Measurements from ENCODE around the gene ANKS1A. TPM values are rescaled to one million over a fixed set of nuclear protein-coding genes. Genes with fewer than 3 reads are reported as not detected.

Gene ANKS1A
- polyA plus RNA-seq, 4 donors, result 6.5 to 29.9 (median 10.8) TPM

DNA sequence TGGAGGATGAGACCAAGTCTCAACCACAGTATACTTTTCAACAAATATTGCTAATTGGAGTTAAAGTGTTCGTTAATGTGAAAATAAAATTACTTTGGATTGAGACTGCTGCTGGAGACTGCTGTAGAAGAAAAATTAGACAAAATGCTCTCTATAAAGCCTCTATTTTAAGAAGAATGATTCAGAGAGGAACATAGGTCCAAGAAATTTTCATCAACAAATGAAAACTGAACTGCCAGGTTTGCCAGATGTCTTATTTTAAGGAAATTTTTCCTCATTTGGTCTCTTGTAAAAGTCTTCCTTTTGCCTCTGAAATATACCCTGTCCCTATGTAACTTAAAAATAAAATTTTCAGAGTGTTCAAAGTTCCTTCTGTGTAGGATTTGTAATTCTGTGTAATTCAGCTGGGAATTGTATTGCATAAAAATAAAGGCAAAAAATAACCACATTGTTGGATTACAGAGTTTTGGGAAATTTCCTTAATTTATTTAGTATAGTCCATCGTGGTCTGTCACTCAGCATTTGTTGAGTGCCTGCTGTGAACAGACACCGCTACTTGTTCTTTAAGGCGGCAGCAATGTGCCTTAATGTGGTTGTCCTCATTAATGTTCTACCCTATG is 27.4 kb downstream of the ANKS1A start:
- FAIRE-seq, result no peak
- peaks cover 0 to 3% (median 0%) of the 10 kb centered on the region in 3 donors for H3K4me1 ChIP-seq (ENCODE audit: control insufficient read depth in 3 of 3, insufficient read depth in 2 of 3, low read depth in 1 of 3, low read length in 2 of 3)
- WGBS, 3 donors, result 81 to 97% (median 94%) methylated on average over 4 of the region's 4 CpGs
- no peaks in the 10 kb centered on the region for H3K27me3 ChIP-seq (ENCODE audit: control insufficient read depth in 3 of 3, insufficient read depth in 3 of 3, low read length in 3 of 3)
- no peaks in the 10 kb centered on the region for H3K9me3 ChIP-seq (ENCODE audit: control insufficient read depth in 2 of 2, insufficient read depth in 1 of 2, low read depth in 1 of 2, low read length in 1 of 2)
- no peak overlapping the region for H3K27ac ChIP-seq (ENCODE audit: low read depth in 1 of 3, low read length in 2 of 3)
- no peak overlapping the region for H3K4me3 ChIP-seq (ENCODE audit: low read depth in 1 of 3, low read length in 3 of 3)
- no peak for DNase-seq
- H3K36me3 ChIP-seq (ENCODE audit: control insufficient read depth in 3 of 3, insufficient read depth in 2 of 3, low read depth in 1 of 3, low read length in 3 of 3), result peaks cover 2 to 11% (median 3%) of the 10 kb centered on the region in 3 donors

DNA sequence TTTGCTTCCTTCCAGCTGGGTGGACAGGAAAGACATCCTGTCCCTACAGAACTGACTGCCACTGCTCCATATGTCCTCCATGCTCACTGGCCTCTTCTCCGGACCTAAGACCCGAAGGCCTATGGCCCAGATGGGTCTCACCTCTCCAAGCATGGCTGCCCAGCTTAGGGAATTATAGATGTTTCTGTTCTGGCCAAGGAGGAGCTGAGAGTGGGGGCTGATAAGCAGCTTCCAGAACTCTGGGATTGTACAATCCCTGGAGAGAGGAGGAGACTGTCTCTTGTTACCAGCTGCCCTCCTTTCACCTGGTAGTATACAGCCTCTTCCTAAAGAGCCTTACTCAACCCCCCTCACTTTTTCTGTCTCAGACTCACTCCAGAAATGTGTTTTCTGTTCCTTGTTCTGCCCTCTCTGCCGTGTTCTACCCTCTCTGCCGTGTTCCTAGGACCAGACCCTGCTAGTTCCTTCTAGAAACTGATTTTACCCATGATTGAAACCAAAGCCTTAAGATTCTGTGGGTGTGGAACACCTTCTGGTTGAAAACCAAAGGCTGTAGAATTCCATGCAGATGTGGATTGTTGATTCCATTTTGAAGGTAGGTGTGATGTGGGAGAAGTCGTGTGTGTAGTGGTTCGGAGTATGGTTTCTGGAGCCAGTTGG is 28.7 kb downstream of the ANKS1A start:
- Histone ChIP-seq H3K27me3 (ENCODE audit: control insufficient read depth in 3 of 3, insufficient read depth in 3 of 3, low read length in 3 of 3) (no peaks in the 10 kb centered on the region), H3K36me3 (ENCODE audit: control insufficient read depth in 3 of 3, insufficient read depth in 2 of 3, low read depth in 1 of 3, low read length in 3 of 3) (peaks cover 2 to 14% (median 3%) of the 10 kb centered on the region in 3 donors), H3K27ac (ENCODE audit: low read depth in 1 of 3, low read length in 2 of 3) (no peak overlapping the region), H3K4me3 (ENCODE audit: low read depth in 1 of 3, low read length in 3 of 3) (no peak overlapping the region), H3K9me3 (ENCODE audit: control insufficient read depth in 2 of 2, insufficient read depth in 1 of 2, low read depth in 1 of 2, low read length in 1 of 2) (no peaks in the 10 kb centered on the region), H3K4me1 (ENCODE audit: control insufficient read depth in 3 of 3, insufficient read depth in 2 of 3, low read depth in 1 of 3, low read length in 2 of 3) (no peaks in the 10 kb centered on the region)
- no peak for DNase-seq
- WGBS, 3 donors, result 92 to 98% (median 95%) methylated on average over 6 of the region's 6 CpGs
- FAIRE-seq, result no peak

DNA sequence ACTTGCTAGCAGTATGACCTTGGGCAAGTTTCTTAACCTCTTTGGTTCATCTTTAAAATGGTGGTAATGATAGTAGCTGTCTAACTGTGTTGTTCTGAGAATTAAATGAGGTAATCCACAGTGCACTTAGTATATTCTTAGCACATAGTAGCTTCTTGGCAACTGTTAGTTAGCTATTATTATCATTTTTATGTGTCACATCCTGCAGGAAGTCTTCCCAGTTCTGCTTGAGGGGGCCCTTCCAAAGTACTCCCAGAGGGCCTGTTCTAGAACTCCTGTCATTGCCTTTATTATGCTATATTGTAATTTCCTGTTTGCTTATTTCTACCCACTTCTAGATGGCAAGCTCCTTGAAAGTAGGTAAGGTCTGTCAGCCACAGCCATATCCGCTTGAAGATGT is 30.6 kb downstream of the ANKS1A start:
- Histone ChIP-seq H3K36me3 (ENCODE audit: control insufficient read depth in 3 of 3, insufficient read depth in 2 of 3, low read depth in 1 of 3, low read length in 3 of 3) (peaks cover 2 to 14% (median 3%) of the 10 kb centered on the region in 3 donors), H3K4me1 (ENCODE audit: control insufficient read depth in 3 of 3, insufficient read depth in 2 of 3, low read depth in 1 of 3, low read length in 2 of 3) (no peaks in the 10 kb centered on the region), H3K4me3 (ENCODE audit: low read depth in 1 of 3, low read length in 3 of 3) (no peak overlapping the region), H3K9me3 (ENCODE audit: control insufficient read depth in 2 of 2, insufficient read depth in 1 of 2, low read depth in 1 of 2, low read length in 1 of 2) (no peaks in the 10 kb centered on the region), H3K27ac (ENCODE audit: low read depth in 1 of 3, low read length in 2 of 3) (no peak overlapping the region), H3K27me3 (ENCODE audit: control insufficient read depth in 3 of 3, insufficient read depth in 3 of 3, low read length in 3 of 3) (no peaks in the 10 kb centered on the region)
- FAIRE-seq (no peak), DNase-seq (no peak)
- 93 to 100% (median 95%) methylated on average over 1 of the region's 1 CpG for WGBS, 3 donors

DNA sequence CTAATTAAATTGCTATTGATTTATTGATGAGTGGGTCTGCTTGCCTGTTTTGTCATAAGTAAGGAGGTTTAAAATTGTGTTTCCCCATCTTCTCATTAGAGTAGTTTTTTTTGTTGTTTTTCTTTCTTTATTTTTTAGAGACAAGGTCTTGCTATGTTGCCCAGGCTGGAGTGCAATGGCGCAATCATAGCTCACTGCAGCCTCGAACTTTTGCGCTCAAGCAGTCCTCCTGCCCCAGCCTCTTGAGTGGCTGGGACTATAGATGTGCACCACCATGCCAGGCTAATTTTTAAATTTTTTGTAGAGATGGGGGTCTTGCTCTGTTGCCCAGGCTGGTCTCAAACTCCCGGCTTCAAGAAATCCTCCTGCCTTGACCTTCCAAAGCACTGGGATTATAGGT is 31.0 kb downstream of the ANKS1A start:
- Histone ChIP-seq H3K27me3 (ENCODE audit: control insufficient read depth in 3 of 3, insufficient read depth in 3 of 3, low read length in 3 of 3) (no peaks in the 10 kb centered on the region), H3K27ac (ENCODE audit: low read depth in 1 of 3, low read length in 2 of 3) (no peak overlapping the region), H3K9me3 (ENCODE audit: control insufficient read depth in 2 of 2, insufficient read depth in 1 of 2, low read depth in 1 of 2, low read length in 1 of 2) (no peaks in the 10 kb centered on the region), H3K36me3 (ENCODE audit: control insufficient read depth in 3 of 3, insufficient read depth in 2 of 3, low read depth in 1 of 3, low read length in 3 of 3) (peaks cover 2 to 14% (median 3%) of the 10 kb centered on the region in 3 donors), H3K4me1 (ENCODE audit: control insufficient read depth in 3 of 3, insufficient read depth in 2 of 3, low read depth in 1 of 3, low read length in 2 of 3) (no peaks in the 10 kb centered on the region), H3K4me3 (ENCODE audit: low read depth in 1 of 3, low read length in 3 of 3) (no peak overlapping the region)
- DNase-seq (no peak), FAIRE-seq (no peak)
- WGBS, 3 donors, result 86 to 98% (median 95%) methylated on average over 4 of the region's 4 CpGs

DNA sequence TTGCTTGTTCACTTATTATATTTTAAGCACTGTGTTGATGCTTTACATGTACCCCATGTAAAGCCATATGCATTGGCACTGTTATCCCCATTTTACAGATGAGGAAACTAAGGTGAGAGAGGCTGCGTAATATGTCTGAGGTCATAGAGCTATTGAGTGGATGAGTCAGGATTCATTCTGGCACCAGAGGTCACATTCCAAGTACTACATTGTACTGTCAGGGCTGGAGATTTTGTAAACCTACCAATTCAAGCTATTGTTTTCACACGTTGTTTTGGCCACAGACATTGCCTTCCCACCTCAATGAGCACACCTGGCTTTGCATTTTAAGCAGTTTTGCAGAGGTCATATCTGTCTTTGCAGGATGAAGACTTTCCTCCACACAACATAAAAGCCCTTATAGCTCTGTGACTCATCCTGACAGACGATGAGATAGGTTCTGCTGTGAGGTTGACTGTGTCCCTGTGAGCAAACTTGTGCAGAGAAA is 33.2 kb downstream of the ANKS1A start:
- no peaks in the 10 kb centered on the region for H3K4me1 ChIP-seq (ENCODE audit: control insufficient read depth in 3 of 3, insufficient read depth in 2 of 3, low read depth in 1 of 3, low read length in 2 of 3)
- no peaks in the 10 kb centered on the region for H3K9me3 ChIP-seq (ENCODE audit: control insufficient read depth in 2 of 2, insufficient read depth in 1 of 2, low read depth in 1 of 2, low read length in 1 of 2)
- WGBS, 3 donors, result 55 to 67% (median 60%) methylated on average over 3 of the region's 3 CpGs
- no peak overlapping the region for H3K4me3 ChIP-seq (ENCODE audit: low read depth in 1 of 3, low read length in 3 of 3)
- FAIRE-seq (no peak), DNase-seq (no peak)
- H3K36me3 ChIP-seq (ENCODE audit: control insufficient read depth in 3 of 3, insufficient read depth in 2 of 3, low read depth in 1 of 3, low read length in 3 of 3), result peaks cover 0 to 12% (median 1%) of the 10 kb centered on the region in 3 donors
- no peaks in the 10 kb centered on the region for H3K27me3 ChIP-seq (ENCODE audit: control insufficient read depth in 3 of 3, insufficient read depth in 3 of 3, low read length in 3 of 3)
- no peak overlapping the region for H3K27ac ChIP-seq (ENCODE audit: low read depth in 1 of 3, low read length in 2 of 3)

DNA sequence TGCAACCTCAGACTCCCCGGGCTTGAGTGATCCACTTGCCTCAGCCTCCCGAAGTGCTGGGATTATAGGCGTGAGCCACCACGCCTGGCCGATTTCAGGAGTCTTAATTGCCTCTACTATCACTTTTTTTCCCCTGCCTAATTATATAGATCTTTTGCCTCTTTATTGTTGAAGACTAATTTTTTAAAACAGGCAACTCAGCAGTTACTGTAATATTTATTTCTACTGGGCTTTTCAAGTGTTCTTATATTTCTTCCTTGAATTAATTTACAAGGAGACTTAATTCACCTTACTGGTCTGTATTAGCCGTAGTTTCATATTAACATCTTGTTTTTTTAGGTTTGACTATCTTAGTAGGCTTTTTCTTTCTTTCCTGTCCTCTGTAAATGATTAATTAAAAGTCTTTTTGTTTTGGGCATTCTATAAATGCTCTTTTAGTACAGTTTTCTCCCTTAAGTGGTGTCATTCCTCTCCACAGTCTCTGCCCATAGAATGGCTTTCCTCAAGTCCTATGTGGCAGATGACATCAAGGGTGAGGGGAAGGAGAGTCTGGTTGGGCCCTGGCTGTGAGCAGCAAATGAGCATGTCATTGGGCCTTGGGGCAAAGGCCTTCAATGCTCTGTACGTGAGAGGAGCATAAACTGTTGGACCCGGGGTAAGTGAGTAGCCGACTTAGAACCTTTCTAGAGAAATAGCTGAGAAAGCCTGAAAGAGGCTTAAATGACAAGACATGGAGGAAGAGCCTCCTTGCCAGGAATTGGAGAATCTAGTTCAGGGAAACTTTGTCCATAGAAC is 36.0 kb downstream of the ANKS1A start:
- Histone ChIP-seq H3K27ac (ENCODE audit: low read depth in 1 of 3, low read length in 2 of 3) (peak overlapping the region in 1 of 3 donors; percentile 46), H3K27me3 (ENCODE audit: control insufficient read depth in 3 of 3, insufficient read depth in 3 of 3, low read length in 3 of 3) (no peaks in the 10 kb centered on the region), H3K9me3 (ENCODE audit: control insufficient read depth in 2 of 2, insufficient read depth in 1 of 2, low read depth in 1 of 2, low read length in 1 of 2) (no peaks in the 10 kb centered on the region), H3K4me3 (ENCODE audit: low read depth in 1 of 3, low read length in 3 of 3) (no peak overlapping the region), H3K36me3 (ENCODE audit: control insufficient read depth in 3 of 3, insufficient read depth in 2 of 3, low read depth in 1 of 3, low read length in 3 of 3) (peaks cover 0 to 9% (median 0%) of the 10 kb centered on the region in 3 donors), H3K4me1 (ENCODE audit: control insufficient read depth in 3 of 3, insufficient read depth in 2 of 3, low read depth in 1 of 3, low read length in 2 of 3) (no peaks in the 10 kb centered on the region)
- WGBS, 3 donors, result 88 to 92% (median 90%) methylated on average over 9 of the region's 9 CpGs
- DNase-seq (peak in 1 of 2 donors; percentile 60), FAIRE-seq (no peak)

DNA sequence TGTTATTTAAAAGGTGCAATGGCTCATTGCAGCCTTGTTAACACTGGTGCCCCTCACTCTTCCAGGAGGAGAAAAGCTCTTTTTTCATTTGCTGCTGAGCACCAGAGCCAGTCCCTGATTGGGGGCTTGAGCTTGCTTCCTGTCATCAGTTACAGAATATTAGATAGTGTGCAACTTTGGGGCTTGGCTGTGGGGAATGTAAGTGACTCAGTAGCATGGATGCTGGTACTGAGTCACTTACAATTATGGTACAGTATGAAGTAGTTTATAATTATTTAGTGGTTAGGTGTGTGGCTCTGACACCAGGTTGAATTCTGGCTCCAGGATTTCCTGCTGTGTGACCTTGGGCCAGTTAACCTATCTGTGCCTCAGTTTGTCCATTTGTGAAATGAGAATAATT is 37.6 kb downstream of the ANKS1A start:
- Histone ChIP-seq H3K27me3 (ENCODE audit: control insufficient read depth in 3 of 3, insufficient read depth in 3 of 3, low read length in 3 of 3) (no peaks in the 10 kb centered on the region), H3K4me3 (ENCODE audit: low read depth in 1 of 3, low read length in 3 of 3) (no peak overlapping the region), H3K4me1 (ENCODE audit: control insufficient read depth in 3 of 3, insufficient read depth in 2 of 3, low read depth in 1 of 3, low read length in 2 of 3) (no peaks in the 10 kb centered on the region), H3K27ac (ENCODE audit: low read depth in 1 of 3, low read length in 2 of 3) (no peak overlapping the region), H3K9me3 (ENCODE audit: control insufficient read depth in 2 of 2, insufficient read depth in 1 of 2, low read depth in 1 of 2, low read length in 1 of 2) (no peaks in the 10 kb centered on the region), H3K36me3 (ENCODE audit: control insufficient read depth in 3 of 3, insufficient read depth in 2 of 3, low read depth in 1 of 3, low read length in 3 of 3) (peaks cover 0 to 5% (median 0%) of the 10 kb centered on the region in 3 donors)
- DNase-seq (no peak), FAIRE-seq (no peak)

DNA sequence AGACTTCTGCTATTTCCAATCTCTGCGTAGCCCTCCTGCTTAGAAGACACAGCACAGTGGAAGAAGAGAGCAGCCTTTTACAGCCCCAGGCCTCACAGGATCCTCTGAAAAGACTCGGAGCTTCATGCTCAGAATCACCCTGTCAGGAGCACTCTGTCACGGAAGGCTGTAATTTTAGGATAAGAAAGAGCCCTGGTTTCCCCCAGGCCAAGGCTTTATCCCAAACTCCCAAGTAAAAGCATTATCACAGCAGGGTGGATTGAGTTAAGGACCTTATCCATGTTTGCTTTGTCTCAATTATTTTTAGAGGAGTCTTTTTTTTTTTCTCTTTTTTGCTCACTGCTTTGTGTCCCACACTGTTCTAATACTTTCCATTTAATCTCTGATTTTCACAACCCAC is 39.2 kb downstream of the ANKS1A start:
- no peaks in the 10 kb centered on the region for H3K4me1 ChIP-seq (ENCODE audit: control insufficient read depth in 3 of 3, insufficient read depth in 2 of 3, low read depth in 1 of 3, low read length in 2 of 3)
- WGBS, 3 donors, result 86 to 93% (median 89%) methylated on average over 3 of the region's 3 CpGs

More for the DNA sequence above, 39.2 kb downstream of the ANKS1A start:
- no peak overlapping the region for H3K4me3 ChIP-seq (ENCODE audit: low read depth in 1 of 3, low read length in 3 of 3)
- no peaks in the 10 kb centered on the region for H3K9me3 ChIP-seq (ENCODE audit: control insufficient read depth in 2 of 2, insufficient read depth in 1 of 2, low read depth in 1 of 2, low read length in 1 of 2)
- FAIRE-seq (no peak), DNase-seq (no peak)
- no peak overlapping the region for H3K27ac ChIP-seq (ENCODE audit: low read depth in 1 of 3, low read length in 2 of 3)
- H3K27me3 ChIP-seq (ENCODE audit: control insufficient read depth in 3 of 3, insufficient read depth in 3 of 3, low read length in 3 of 3), result no peaks in the 10 kb centered on the region
- H3K36me3 ChIP-seq (ENCODE audit: control insufficient read depth in 3 of 3, insufficient read depth in 2 of 3, low read depth in 1 of 3, low read length in 3 of 3), result peaks cover 0 to 5% (median 0%) of the 10 kb centered on the region in 3 donors
